Epithelial cell of esophagus (primary cell): ENCODE data around the gene MRTO4.

ENCODE experiments used
- DNase-seq: peaks from one replicate; pipeline ENCODE4 v3.0.0; 2010; ENCODE audit warnings: low read depth
- H3K4me3 ChIP-seq: 2 replicates; pipeline ENCODE4 v1.5.1; 2011; ENCODE audit warnings: mild to moderate bottlenecking, low read length, control low read depth
- CTCF ChIP-seq: IDR thresholded peaks from 2 replicates; pipeline ENCODE4 v1.5.1; 2011; ENCODE audit warnings: low read depth, mild to moderate bottlenecking, low read length, control low read depth, inconsistent platforms; ENCODE audit not compliant: insufficient read depth; ENCODE audit errors: missing control alignments

Gene MRTO4

DNA sequence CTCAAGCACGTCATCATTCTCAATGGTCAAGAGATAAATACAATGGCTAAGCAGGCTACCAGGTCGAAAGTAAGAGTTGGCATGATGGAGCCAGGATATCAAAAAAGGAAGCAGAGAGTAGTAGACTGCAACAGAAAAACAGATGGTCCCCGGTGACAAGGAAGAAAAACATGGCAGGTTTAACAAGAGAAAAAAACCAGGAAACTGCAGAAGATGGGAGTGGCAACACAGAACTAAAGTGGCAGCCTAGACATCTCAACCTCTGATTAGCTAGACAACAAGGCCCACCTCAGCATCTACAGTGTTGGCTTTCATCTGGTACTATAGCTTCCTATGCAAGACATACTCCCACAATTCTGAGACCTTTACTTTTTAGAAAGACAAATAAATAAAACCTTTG, 44.7 kb upstream of the MRTO4 start:
- no peak for DNase-seq
- no peak for TF ChIP-seq CTCF
- H3K4me3 ChIP-seq = no peak overlapping the region

- peak; percentile 36 for DNase-seq
Measured at GRCh38 chr1:19208710-19209438, 42.7 kb upstream of the MRTO4 start.

GRCh38 chr1:19209439-19209989, 42.1 kb upstream of the MRTO4 start:
- H3K4me3 ChIP-seq = peak overlapping the region; percentile 82
- DNase-seq = peak; percentile 39
- TF ChIP-seq CTCF = no peak

More at GRCh38 chr1:19208710-19209438, 42.7 kb upstream of the MRTO4 start:
- no peak for TF ChIP-seq CTCF
- H3K4me3 ChIP-seq = peak overlapping the region; percentile 82

- DNase-seq = peak; percentile 96
- peak within 1 kb of the TSS; percentile 82 for H3K4me3 ChIP-seq
- no peak for TF ChIP-seq CTCF
Measured at GRCh38 chr1:19209990-19210771, 41.4 kb upstream of the MRTO4 start, which contains the start of gene UBR4. Gene UBR4, minus strand, starts transcription at chr1:19210266. Its CDS starts 18 bp downstream, at chr1:19210248.

- TF ChIP-seq CTCF = no peak
- peak overlapping the region; percentile 82 for H3K4me3 ChIP-seq
- peak; percentile 4 for DNase-seq
Measured at GRCh38 chr1:19210772-19211549, 40.6 kb upstream of the MRTO4 start.

DNA sequence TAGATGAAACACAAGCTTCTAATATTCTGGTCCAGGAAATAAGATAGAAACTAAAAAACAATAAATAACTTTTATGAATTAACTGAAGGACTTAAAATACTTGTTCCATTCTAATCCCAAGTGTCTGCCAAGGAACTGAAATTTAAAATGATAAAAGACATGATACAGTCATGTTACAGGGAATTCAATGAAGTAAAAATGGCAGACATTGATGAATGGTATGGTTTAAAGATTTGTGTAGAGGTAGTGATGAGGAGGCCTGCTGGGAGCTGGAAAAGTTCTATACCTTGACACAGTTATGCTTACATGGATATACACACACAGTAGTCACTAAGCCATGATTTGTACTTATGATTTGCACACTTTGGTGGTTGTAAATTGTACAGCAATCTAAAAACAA, 39.4 kb upstream of the MRTO4 start:
- no peak overlapping the region for H3K4me3 ChIP-seq
- TF ChIP-seq CTCF = no peak
- DNase-seq = no peak
